Bronchial epithelial cell (primary cell): Measurements from ENCODE around the gene TIMM23. TPM values are rescaled to one million over a fixed set of nuclear protein-coding genes. Genes with fewer than 3 reads are reported as not detected.

Experiments
- DNase-seq: peaks from one replicate; pipeline ENCODE4 v3.0.0-alpha.2; 2010; ENCODE audit warnings: low read depth
- FAIRE-seq: peaks from 2 replicates; lab custom pipeline; 2011; peaks lifted over from hg19 to GRCh38; lab: Jason Lieb, UNC
- H3K27me3 ChIP-seq: 2 replicates; pipeline ENCODE4 v1.5.1; 2011; ENCODE audit warnings: low read length; ENCODE audit not compliant: control insufficient read depth, insufficient read depth
- H3K36me3 ChIP-seq: 2 replicates; pipeline ENCODE4 v1.5.1; 2011; ENCODE audit warnings: low read length; ENCODE audit not compliant: control insufficient read depth, insufficient read depth
- H3K4me3 ChIP-seq: 2 replicates; pipeline ENCODE4 v1.5.1; 2011; ENCODE audit warnings: mild to moderate bottlenecking, low read depth, low read length, control low read depth
- total RNA-seq: library from RNA; depleted of rRNA; stranded (reverse); fragments of >200 nt; gene quantifications from 2 replicates; pipeline ENCODE4 v1.2.1, GENCODE V29; 2014
- TF ChIP-seq, protein P1 (sequence below): IDR thresholded peaks from 2 replicates; pipeline ENCODE4 v1.5.1; 2011; ENCODE audit warnings: mild to moderate bottlenecking, moderate library complexity, low read length, control low read depth, inconsistent platforms; ENCODE audit not compliant: insufficient read depth, severe bottlenecking

The TIMM23 gene
- total RNA-seq, 1 donor from 2014 or later, result 114 TPM

GRCh38 chr10:46033602-46034011, 61.3 kb downstream of the TIMM23 start:
- no peaks in the 10 kb centered on the region for H3K36me3 ChIP-seq
- H3K27me3 ChIP-seq, result no peaks in the 10 kb centered on the region
- peak; percentile 93 for DNase-seq
- no peak for FAIRE-seq
- no peak overlapping the region for H3K4me3 ChIP-seq
- TF ChIP-seq, protein P1, sequence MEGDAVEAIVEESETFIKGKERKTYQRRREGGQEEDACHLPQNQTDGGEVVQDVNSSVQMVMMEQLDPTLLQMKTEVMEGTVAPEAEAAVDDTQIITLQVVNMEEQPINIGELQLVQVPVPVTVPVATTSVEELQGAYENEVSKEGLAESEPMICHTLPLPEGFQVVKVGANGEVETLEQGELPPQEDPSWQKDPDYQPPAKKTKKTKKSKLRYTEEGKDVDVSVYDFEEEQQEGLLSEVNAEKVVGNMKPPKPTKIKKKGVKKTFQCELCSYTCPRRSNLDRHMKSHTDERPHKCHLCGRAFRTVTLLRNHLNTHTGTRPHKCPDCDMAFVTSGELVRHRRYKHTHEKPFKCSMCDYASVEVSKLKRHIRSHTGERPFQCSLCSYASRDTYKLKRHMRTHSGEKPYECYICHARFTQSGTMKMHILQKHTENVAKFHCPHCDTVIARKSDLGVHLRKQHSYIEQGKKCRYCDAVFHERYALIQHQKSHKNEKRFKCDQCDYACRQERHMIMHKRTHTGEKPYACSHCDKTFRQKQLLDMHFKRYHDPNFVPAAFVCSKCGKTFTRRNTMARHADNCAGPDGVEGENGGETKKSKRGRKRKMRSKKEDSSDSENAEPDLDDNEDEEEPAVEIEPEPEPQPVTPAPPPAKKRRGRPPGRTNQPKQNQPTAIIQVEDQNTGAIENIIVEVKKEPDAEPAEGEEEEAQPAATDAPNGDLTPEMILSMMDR, result no peak

GRCh38 chr10:46035923-46036849, 63.9 kb downstream of the TIMM23 start:
- Histone ChIP-seq H3K27me3 (no peaks in the 10 kb centered on the region), H3K4me3 (no peak overlapping the region), H3K36me3 (no peaks in the 10 kb centered on the region)
- FAIRE-seq, result no peak
- TF ChIP-seq, protein P1, result no peak
- DNase-seq, result peak; percentile 60

- FAIRE-seq, result no peak
Observed at GRCh38 chr10:46037107-46037825, 65.0 kb downstream of the TIMM23 start.

DNA sequence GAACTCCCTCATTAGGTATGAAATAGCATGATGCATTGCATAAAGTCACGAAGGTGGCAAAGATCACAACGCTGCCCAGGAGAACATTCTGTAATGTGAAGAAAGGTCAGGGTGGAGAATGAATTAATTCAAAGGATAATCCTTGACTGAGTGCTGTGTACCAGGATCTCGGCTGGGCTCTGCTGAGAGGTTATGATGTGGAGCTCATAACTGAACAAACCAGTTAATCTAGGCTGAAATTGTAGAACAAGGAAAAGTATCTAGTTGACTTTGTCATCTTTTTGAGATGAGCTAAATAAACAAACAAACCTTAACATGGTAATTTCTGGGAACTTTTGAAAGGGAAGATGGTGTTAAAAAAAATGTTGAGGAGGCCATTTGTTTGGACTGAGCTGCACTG, 67.7 kb downstream of the TIMM23 start:
- H3K4me3 ChIP-seq, result no peak overlapping the region
- no peaks in the 10 kb centered on the region for H3K36me3 ChIP-seq
- no peak for FAIRE-seq
- H3K27me3 ChIP-seq, result no peaks in the 10 kb centered on the region
- TF ChIP-seq, protein P1, result no peak
- peak; percentile 66 for DNase-seq

More at GRCh38 chr10:46037107-46037825, 65.0 kb downstream of the TIMM23 start:
- TF ChIP-seq, protein P1, result no peak
- no peaks in the 10 kb centered on the region for H3K36me3 ChIP-seq
- no peak for DNase-seq
- H3K4me3 ChIP-seq, result no peak overlapping the region
- no peaks in the 10 kb centered on the region for H3K27me3 ChIP-seq

GRCh38 chr10:46042527-46042926, 70.2 kb downstream of the TIMM23 start:
- FAIRE-seq, result no peak
- DNase-seq, result peak; percentile 88
- Histone ChIP-seq H3K4me3 (no peak overlapping the region), H3K36me3 (no peaks in the 10 kb centered on the region), H3K27me3 (no peaks in the 10 kb centered on the region)
- TF ChIP-seq, protein P1, result no peak
